ENCODE measurements around the gene GPR27.

GPR27 gene

DNA sequence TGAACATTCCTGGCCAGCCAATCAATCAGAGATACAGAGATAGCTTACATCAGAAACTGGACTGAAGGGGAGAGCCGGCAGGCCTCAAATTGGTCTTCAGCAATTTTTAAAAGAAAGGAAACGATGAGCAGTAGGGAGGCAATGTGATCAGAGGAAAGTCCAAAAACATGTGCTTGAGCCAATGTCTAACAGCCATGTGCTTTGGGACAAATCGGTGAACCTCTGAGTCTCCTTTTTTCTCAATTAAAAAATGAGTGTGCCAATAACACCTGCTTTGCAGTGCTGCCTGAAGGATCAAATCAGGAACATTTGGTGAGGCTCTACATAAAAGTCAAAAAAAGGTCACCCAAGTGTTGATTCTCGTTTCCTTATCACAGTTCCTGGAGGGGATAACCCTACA, 21.0 kb upstream of the GPR27 start:
- FAIRE-seq (no peak), DNase-seq (ENCODE audit: insufficient read length, low spot score) (no peak)
- TF ChIP-seq, protein P1, sequence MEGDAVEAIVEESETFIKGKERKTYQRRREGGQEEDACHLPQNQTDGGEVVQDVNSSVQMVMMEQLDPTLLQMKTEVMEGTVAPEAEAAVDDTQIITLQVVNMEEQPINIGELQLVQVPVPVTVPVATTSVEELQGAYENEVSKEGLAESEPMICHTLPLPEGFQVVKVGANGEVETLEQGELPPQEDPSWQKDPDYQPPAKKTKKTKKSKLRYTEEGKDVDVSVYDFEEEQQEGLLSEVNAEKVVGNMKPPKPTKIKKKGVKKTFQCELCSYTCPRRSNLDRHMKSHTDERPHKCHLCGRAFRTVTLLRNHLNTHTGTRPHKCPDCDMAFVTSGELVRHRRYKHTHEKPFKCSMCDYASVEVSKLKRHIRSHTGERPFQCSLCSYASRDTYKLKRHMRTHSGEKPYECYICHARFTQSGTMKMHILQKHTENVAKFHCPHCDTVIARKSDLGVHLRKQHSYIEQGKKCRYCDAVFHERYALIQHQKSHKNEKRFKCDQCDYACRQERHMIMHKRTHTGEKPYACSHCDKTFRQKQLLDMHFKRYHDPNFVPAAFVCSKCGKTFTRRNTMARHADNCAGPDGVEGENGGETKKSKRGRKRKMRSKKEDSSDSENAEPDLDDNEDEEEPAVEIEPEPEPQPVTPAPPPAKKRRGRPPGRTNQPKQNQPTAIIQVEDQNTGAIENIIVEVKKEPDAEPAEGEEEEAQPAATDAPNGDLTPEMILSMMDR (IDR thresholded peaks at IDR 0.05; ENCODE audit: insufficient read depth, missing control alignments): no peak

DNA sequence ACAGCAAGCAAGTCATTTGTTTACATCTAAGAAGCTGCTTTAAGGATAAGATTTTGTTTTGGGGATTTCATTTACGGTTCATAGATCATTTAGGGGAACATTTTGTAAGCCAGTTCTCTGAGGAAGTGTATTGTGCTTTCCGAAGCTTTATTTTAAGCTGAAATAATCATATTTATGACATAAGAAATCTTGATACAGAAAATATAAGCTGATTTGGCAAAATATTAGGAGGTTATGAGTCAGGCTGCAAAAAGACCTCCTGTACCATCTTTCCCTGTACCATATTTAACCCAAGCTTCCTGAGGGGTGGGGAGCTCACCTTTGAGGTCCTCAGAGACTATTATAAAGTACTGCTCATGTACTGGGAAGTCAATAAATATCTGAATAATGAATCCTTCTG, 20.3 kb upstream of the GPR27 start:
- FAIRE-seq: peak; percentile 29
- no peak for DNase-seq (ENCODE audit: insufficient read length, low spot score)
- TF ChIP-seq, protein P1 (IDR thresholded peaks at IDR 0.05; ENCODE audit: insufficient read depth, missing control alignments): no peak

DNA sequence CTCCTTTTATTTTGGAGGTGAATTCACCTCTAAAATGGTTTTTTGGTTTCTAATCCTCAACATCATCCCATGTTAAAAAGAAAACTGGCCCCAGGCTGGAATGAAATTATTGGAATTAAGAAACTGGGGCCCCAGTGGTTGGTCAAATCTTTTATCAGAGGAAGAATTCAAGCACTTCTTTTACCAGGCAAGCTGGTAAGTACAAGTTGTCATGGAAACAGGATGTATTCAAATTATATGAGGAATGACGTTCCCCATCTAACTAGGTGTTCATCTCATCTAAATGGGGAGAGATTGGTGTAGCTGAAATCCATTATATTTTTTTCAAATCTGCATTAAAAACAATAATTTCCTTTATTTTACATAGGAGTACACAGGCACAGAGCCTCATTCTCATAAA, 18.8 kb upstream of the GPR27 start:
- DNase-seq (ENCODE audit: insufficient read length, low spot score) (no peak), FAIRE-seq (no peak)
- TF ChIP-seq, protein P1 (IDR thresholded peaks at IDR 0.05; ENCODE audit: insufficient read depth, missing control alignments): no peak

DNA sequence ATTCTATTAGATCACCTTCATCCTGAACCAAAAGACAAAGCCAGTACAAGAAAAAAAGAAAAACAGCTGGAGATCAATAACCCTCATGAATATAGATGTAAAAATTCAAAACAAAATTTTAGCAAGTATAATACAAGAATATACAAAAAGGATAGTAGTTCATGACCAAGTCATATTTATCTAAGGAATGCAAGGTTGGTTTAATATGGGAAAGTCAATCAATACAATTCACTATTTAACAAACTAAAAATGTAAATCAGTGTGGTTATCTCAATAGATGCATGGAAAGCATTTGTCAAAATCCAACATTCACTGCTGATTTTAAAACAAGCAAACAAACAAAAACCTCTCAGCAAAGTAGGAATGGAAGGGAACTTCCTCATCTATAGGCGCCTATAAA, 11.0 kb upstream of the GPR27 start:
- peak; percentile 6 for FAIRE-seq

DNA sequence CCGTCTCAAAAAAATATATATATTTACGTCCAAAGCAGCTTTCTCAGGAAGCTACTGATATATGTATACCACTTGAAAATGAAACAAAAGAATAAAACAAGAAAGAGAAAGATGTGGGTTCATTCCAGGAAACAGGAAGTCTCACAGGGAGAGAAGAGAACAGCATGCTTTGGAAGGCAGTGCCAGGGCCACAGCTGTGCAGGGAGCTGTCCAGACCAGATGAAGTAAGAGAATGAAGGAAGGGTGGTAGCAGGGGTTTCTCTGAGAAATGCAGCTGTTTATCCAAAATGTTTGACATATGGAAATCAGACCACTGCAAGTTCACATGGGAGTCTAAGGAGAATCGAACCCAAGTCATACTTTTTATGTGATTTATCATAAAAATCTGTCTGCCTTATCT, 8.9 kb upstream of the GPR27 start:
- no peak for DNase-seq (ENCODE audit: insufficient read length, low spot score)
- FAIRE-seq: no peak
- TF ChIP-seq, protein P1 (IDR thresholded peaks at IDR 0.05; ENCODE audit: insufficient read depth, missing control alignments): no peak

More for the DNA sequence above, 11.0 kb upstream of the GPR27 start:
- TF ChIP-seq, protein P1 (IDR thresholded peaks at IDR 0.05; ENCODE audit: insufficient read depth, missing control alignments): no peak
- DNase-seq (ENCODE audit: insufficient read length, low spot score): no peak

DNA sequence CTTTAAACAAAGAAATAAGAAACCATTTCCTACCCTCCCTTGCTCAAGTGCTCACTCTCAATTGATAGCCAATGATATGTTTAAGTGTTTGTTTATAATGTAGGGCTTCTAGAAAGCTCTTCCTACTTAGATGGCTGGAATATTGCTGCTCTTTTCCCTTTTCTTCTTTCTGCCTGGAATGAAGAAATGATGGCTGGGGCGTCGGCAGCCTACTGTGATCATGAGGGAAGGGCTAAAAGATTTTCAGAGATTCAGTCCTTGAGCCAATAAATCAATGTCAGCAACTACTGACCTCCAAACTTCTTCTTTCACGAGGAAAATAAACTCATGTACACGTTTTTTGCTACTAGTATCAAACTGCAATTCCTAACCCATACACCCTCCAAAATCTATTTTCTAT, 2.1 kb upstream of the GPR27 start:
- no peak for FAIRE-seq
- TF ChIP-seq, protein P1 (IDR thresholded peaks at IDR 0.05; ENCODE audit: insufficient read depth, missing control alignments): no peak
- DNase-seq (ENCODE audit: insufficient read length, low spot score): no peak

DNA sequence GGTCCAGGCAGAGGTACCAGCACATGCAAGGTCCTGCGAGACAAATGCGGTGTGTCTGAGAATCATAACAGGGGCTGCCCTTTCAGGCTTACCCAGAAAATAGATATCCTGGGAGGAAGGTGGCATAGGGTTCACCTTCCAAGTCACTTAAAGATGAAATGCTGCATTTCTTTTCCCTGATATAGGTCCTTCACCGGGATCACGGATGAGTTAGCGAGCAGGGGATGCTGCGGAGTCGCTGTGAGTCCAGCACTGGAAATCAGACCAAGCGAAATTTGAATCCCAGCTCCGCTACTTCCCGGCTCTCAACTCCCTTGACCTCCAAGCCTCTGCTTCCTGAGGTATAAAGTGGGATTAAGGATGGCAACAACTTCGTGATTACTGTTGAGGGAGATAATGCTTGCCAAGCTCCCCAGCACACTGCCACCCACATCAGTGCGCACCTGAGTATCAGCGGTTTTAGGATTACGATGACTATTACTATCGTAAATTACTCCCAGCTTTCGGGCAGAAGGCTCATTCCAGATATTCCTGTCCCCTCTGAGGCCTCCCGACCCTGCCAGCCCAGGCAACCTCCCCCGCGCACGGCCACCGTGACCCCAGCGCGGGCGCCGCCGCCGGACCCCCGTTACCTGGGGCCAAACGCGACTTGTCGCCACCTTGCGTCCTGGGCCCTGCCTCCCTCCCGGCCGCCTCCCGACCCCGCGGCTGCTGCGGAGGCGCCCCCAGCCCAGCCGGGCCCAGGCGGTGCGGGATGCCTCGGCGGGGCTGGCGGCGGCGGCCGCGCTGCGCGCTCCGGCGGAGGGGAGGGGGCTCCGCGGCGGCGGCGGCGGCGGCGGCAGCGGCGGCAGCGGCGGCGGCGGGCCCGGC, 589 bp upstream of the GPR27 start:
- no peak for DNase-seq (ENCODE audit: insufficient read length, low spot score)
- TF ChIP-seq, protein P1 (IDR thresholded peaks at IDR 0.05; ENCODE audit: insufficient read depth, missing control alignments): no peak
- no peak for FAIRE-seq
